ENCODE results near the gene ARL6.

ARL6 gene

GRCh38 chr3:97827741-97828471 is 63.3 kb downstream of the ARL6 start:
- Histone ChIP-seq H3K4me3 (ENCODE audit: insufficient read depth, low read length, poor library complexity, severe bottlenecking) (no peak overlapping the region), H3K79me2 (ENCODE audit: insufficient read depth, low read length) (no peaks in the 10 kb centered on the region), H4K20me1 (ENCODE audit: low read depth, low read length) (no peaks in the 10 kb centered on the region), H3F3A (ENCODE audit: insufficient read depth) (0 out of 2 replicates have a peak, but pooled peaks cover 2% of the 10 kb centered on the region), H2AFZ (ENCODE audit: low read depth, low read length, severe bottlenecking) (no peak overlapping the region), H3K27ac (ENCODE audit: low read depth, low read length) (no peak overlapping the region), H3K9me2 (replicated peaks; ENCODE audit: insufficient read depth, low read length) (no peaks in the 10 kb centered on the region), H3K27me3 (ENCODE audit: low read length) (no peaks in the 10 kb centered on the region), H3K4me2 (ENCODE audit: low read depth, low read length, poor library complexity, severe bottlenecking) (no peak overlapping the region), H3K9me3 (ENCODE audit: insufficient read depth, low read length) (no peaks in the 10 kb centered on the region), H3K9ac (ENCODE audit: low read length) (no peak overlapping the region), H3K36me3 (ENCODE audit: low read length) (no peaks in the 10 kb centered on the region)
- TF ChIP-seq EZH2phosphoT487 (conservative IDR thresholded peaks at IDR 0.05; ENCODE audit: low read length) (no peak), CTCF (IDR thresholded peaks at IDR 0.05; ENCODE audit: insufficient read depth, low read length, poor library complexity, severe bottlenecking) (no peak)

- Histone ChIP-seq H2AFZ (ENCODE audit: low read depth, low read length, severe bottlenecking) (no peak overlapping the region), H3K79me2 (ENCODE audit: insufficient read depth, low read length) (no peaks in the 10 kb centered on the region), H3K4me2 (ENCODE audit: low read depth, low read length, poor library complexity, severe bottlenecking) (no peak overlapping the region), H4K20me1 (ENCODE audit: low read depth, low read length) (no peaks in the 10 kb centered on the region), H3K9me3 (ENCODE audit: insufficient read depth, low read length) (no peaks in the 10 kb centered on the region), H3K4me3 (ENCODE audit: insufficient read depth, low read length, poor library complexity, severe bottlenecking) (no peak overlapping the region), H3K27me3 (ENCODE audit: low read length) (no peaks in the 10 kb centered on the region), H3K27ac (ENCODE audit: low read depth, low read length) (no peak overlapping the region), H3K36me3 (ENCODE audit: low read length) (no peaks in the 10 kb centered on the region), H3F3A (ENCODE audit: insufficient read depth) (no peaks in the 10 kb centered on the region), H3K9ac (ENCODE audit: low read length) (no peak overlapping the region), H3K9me2 (replicated peaks; ENCODE audit: insufficient read depth, low read length) (no peaks in the 10 kb centered on the region)
- TF ChIP-seq CTCF (IDR thresholded peaks at IDR 0.05; ENCODE audit: insufficient read depth, low read length, poor library complexity, severe bottlenecking) (no peak), EZH2phosphoT487 (conservative IDR thresholded peaks at IDR 0.05; ENCODE audit: low read length) (no peak)
Measured at GRCh38 chr3:97829198-97829597, 64.6 kb downstream of the ARL6 start.

GRCh38 chr3:97830638-97831037 is 66.1 kb downstream of the ARL6 start:
- TF ChIP-seq CTCF (IDR thresholded peaks at IDR 0.05; ENCODE audit: insufficient read depth, low read length, poor library complexity, severe bottlenecking): no peak
- no peak for TF ChIP-seq EZH2phosphoT487 (conservative IDR thresholded peaks at IDR 0.05; ENCODE audit: low read length)
- Histone ChIP-seq H3K36me3 (ENCODE audit: low read length) (no peaks in the 10 kb centered on the region), H3K79me2 (ENCODE audit: insufficient read depth, low read length) (no peaks in the 10 kb centered on the region), H3K9me2 (replicated peaks; ENCODE audit: insufficient read depth, low read length) (no peaks in the 10 kb centered on the region), H4K20me1 (ENCODE audit: low read depth, low read length) (no peaks in the 10 kb centered on the region), H3K9ac (ENCODE audit: low read length) (no peak overlapping the region), H3K9me3 (ENCODE audit: insufficient read depth, low read length) (no peaks in the 10 kb centered on the region), H3K27me3 (ENCODE audit: low read length) (no peaks in the 10 kb centered on the region), H3K4me3 (ENCODE audit: insufficient read depth, low read length, poor library complexity, severe bottlenecking) (no peak overlapping the region), H3F3A (ENCODE audit: insufficient read depth) (no peaks in the 10 kb centered on the region), H3K4me2 (ENCODE audit: low read depth, low read length, poor library complexity, severe bottlenecking) (no peak overlapping the region), H2AFZ (ENCODE audit: low read depth, low read length, severe bottlenecking) (no peak overlapping the region), H3K27ac (ENCODE audit: low read depth, low read length) (no peak overlapping the region)

All from SU-DHL-6 (cell line).